PC-3 (cell line): ENCODE data around the gene CFAP299.

Source experiments
- CTCF ChIP-seq: fragments of 300-600 bp; sonication (generic); conservative IDR thresholded peaks from 2 replicates; pipeline ENCODE4 v1.5.1; 2017; ENCODE audit warnings: antibody characterized with exemption, low read depth, mild to moderate bottlenecking, low read length
- EZH2phosphoT487 ChIP-seq: fragments of 300-600 bp; sonication (generic); IDR thresholded peaks from 2 replicates; pipeline ENCODE4 v1.6.1; 2018; ENCODE audit warnings: mild to moderate bottlenecking, antibody characterized with exemption, low read length, borderline replicate concordance

GRCh38 chr4:80611678-80611979, 276.1 kb downstream of the CFAP299 start:
- TF ChIP-seq EZH2phosphoT487 (no peak), CTCF (no peak)
